Heart right ventricle (tissue), 16 donors: ENCODE data around the gene PRKACB. TPM values are rescaled to one million over a fixed set of nuclear protein-coding genes. Genes with fewer than 3 reads are reported as not detected.

Experiments used
- ATAC-seq, 8 donors: fragments of 200-7000 bp; cut with Tn5 transposase; one replicate each; pipeline ENCODE4 v1.9.1; 2020; ENCODE audit warnings: mild to moderate bottlenecking in 8 of 8, moderate library complexity in 8 of 8, moderate number of reproducible peaks in 1 of 8
- DNase-seq, 2 donors: peaks; one replicate each; pipeline ENCODE4 v3.0.0-alpha.2; 2020
- H3K27ac ChIP-seq, 10 donors: fragments of 200-600 bp; sonication (generic) in 2 of 10; one replicate each; pipeline versions ENCODE4 v1.5.0 to v1.8.0; 2020 to 2022; ENCODE audit warnings: mild to moderate bottlenecking in 3 of 10
- H3K27me3 ChIP-seq, 7 donors: fragments of 200-600 bp; one replicate each; pipeline ENCODE4 v1.8.0; 2021 to 2022; ENCODE audit warnings: mild to moderate bottlenecking in 2 of 7
- H3K36me3 ChIP-seq, 9 donors: fragments of 200-600 bp; sonication (generic) in 1 of 9; one replicate each; pipeline versions ENCODE4 v1.5.0 to v1.8.0; 2020 to 2022; ENCODE audit warnings: mild to moderate bottlenecking in 2 of 9
- H3K4me1 ChIP-seq, 9 donors: fragments of 200-600 bp; sonication (generic) in 1 of 9; one replicate each; pipeline versions ENCODE4 v1.5.0 to v1.8.0; 2020 to 2022; ENCODE audit warnings: mild to moderate bottlenecking in 4 of 9
- H3K4me3 ChIP-seq, 10 donors: fragments of 200-600 bp; sonication (generic) in 2 of 10; one replicate each; pipeline versions ENCODE4 v1.5.0 to v1.8.0; 2020 to 2022; ENCODE audit warnings: mild to moderate bottlenecking in 7 of 10, moderate library complexity in 2 of 10
- H3K9me3 ChIP-seq, 11 donors: fragments of 200-600 bp in 10 of 11; sonication (generic) in 2 of 11; one replicate each; pipeline versions ENCODE4 v1.5.0 to v1.8.0; 2013 to 2022; ENCODE audit warnings: mild to moderate bottlenecking in 2 of 11, control low read depth in 1 of 11, moderate library complexity in 1 of 11
- CTCF ChIP-seq, 9 donors: fragments of 200-600 bp; sonication (generic) in 2 of 9; IDR thresholded peaks; one replicate each; pipeline versions ENCODE4 v1.5.0 to v1.8.0; 2021 to 2022; ENCODE audit warnings: antibody characterized with exemption in 9 of 9, mild to moderate bottlenecking in 5 of 9, moderate library complexity in 1 of 9
- WGBS, 2 donors: extraction: QIAGEN DNeasy Blood & Tissue Kit; methylation state at CpG; one replicate each; pipeline ENCODE4 v1.1.7; 2013; ENCODE audit warnings: inconsistent platforms in 1 of 2; 5-methylcytosine and 5-hydroxymethylcytosine counted together
- intact Hi-C, 10 donors: fragments of 100-400 bp; cut with DNase I; formaldehyde crosslinking; loops; one replicate each; pipeline versions ENCODE4 v1.11.1 to v1.14.2; 2022
- polyA plus RNA-seq, 2 donors: library from polyadenylated mRNA; stranded (reverse); fragments of 200-250 nt; gene quantifications; one replicate each; pipeline ENCODE4 v1.2.3, GENCODE V29; 2013
- total RNA-seq, 10 donors: library from RNA; stranded (reverse); fragmentation: NEBNext Ultra II Directional in 3 of 10; extraction: Animal tissue kit (Norgen Biotek cat#: 25700) in 3 of 10; gene quantifications; one replicate each; pipeline versions ENCODE4 v1.2.1 to v1.2.4, GENCODE V29; 2021 to 2023
- donor health status: Arrhythmogenic right ventricular cardiomyopathy.
- donor health status: ischemic (EF 13 %, LVEDD 7.1; RV severe dilation, severe dysfunction).
- donor health status: healthy with polysubstance abuse.
- donor health status: DM: no; HTN: yes; CAD: no.
- donor health status: DM: no; HTN: no; CAD: no.
- donor health status: ischemic (EF 25% LVEDD 6.9; RV normal size, moderate dysfunction).
- donor health status: ischemic (EF 25% LVEDD 5.7; RV mildly dilated, moderate dysfunction).
- donor health status: healthy.
- donor health status: DM: yes; HTN: yes; CAD: no.
- donor health status: Ischemic cardiomyopathy.
- donor health status: ischemic (EF 35%, LVEDD 5.7; RV mildly dilated, moderate dysfunction).
- donor health status: nonischemic (EF 11% LVEDD 7.7; RV severe dilation, severe dysfunction).
- donor health status: DM: yes; HTN: yes; CAD: no.
- donor health status: PGD.
- donor health status: ischemic (EF 29% LVEDD 5.4; RV normal size, mild dysfunction).
- donor health status: nonischemic (EF 23%, LVEDD 6.1; RV moderate dilation, normal function).

PRKACB gene
- total and polyA plus RNA-seq, 12 donors: 6.4 to 49.1 (median 39.6) TPM

- intact Hi-C loops: no loop called here
- DNase-seq (no peak), ATAC-seq (no peak)
- Histone ChIP-seq H3K4me1 (peaks cover 0 to 21% (median 0%) of the 10 kb centered on the region in 9 donors), H3K27ac (no peak overlapping the region), H3K36me3 (no peaks in the 10 kb centered on the region), H3K4me3 (no peak overlapping the region), H3K9me3 (no peaks in the 10 kb centered on the region), H3K27me3 (no peaks in the 10 kb centered on the region)
- no peak for TF ChIP-seq CTCF (IDR thresholded peaks at IDR 0.05)
- 87 to 91% methylated on average over 3 of the region's 3 CpGs for WGBS, 2 donors
Observed at GRCh38 chr1:84155517-84155916, 11.4 kb downstream of the PRKACB start.

- DNase-seq: no peak
- Histone ChIP-seq H3K36me3 (no peaks in the 10 kb centered on the region), H3K4me1 (peaks cover 0 to 21% (median 0%) of the 10 kb centered on the region in 9 donors), H3K27me3 (no peaks in the 10 kb centered on the region), H3K9me3 (no peaks in the 10 kb centered on the region), H3K27ac (no peak overlapping the region), H3K4me3 (no peak overlapping the region)
- intact Hi-C loops: no loop called here
- 71 to 77% methylated on average over 2 of the region's 2 CpGs for WGBS, 2 donors
- TF ChIP-seq CTCF (IDR thresholded peaks at IDR 0.05): no peak
- peak in 2 of 8 donors; percentile 39 to 50 for ATAC-seq
Observed at GRCh38 chr1:84156210-84156621, 12.1 kb downstream of the PRKACB start.

GRCh38 chr1:84159533-84160240 lies 15.6 kb downstream of the PRKACB start:
- Histone ChIP-seq H3K4me1 (peaks cover 0 to 21% (median 0%) of the 10 kb centered on the region in 9 donors), H3K36me3 (no peaks in the 10 kb centered on the region), H3K27me3 (no peaks in the 10 kb centered on the region), H3K4me3 (no peak overlapping the region), H3K9me3 (no peaks in the 10 kb centered on the region), H3K27ac (no peak overlapping the region)
- ATAC-seq (no peak), DNase-seq (no peak)
- 77 to 83% methylated on average over 5 of the region's 5 CpGs for WGBS, 2 donors
- no peak for TF ChIP-seq CTCF (IDR thresholded peaks at IDR 0.05)
- intact Hi-C loops: no loop called here

- Histone ChIP-seq H3K27ac (no peak overlapping the region), H3K27me3 (no peaks in the 10 kb centered on the region), H3K4me3 (no peak overlapping the region), H3K4me1 (peaks cover 0 to 25% (median 8%) of the 10 kb centered on the region in 9 donors), H3K9me3 (no peaks in the 10 kb centered on the region), H3K36me3 (no peaks in the 10 kb centered on the region)
- TF ChIP-seq CTCF (IDR thresholded peaks at IDR 0.05): no peak
- no peak for DNase-seq
- 99% methylated on average over 2 of the region's 2 CpGs for WGBS, 2 donors
- ATAC-seq: no peak
- intact Hi-C loops: no loop called here
Observed at GRCh38 chr1:84162295-84162694, 18.2 kb downstream of the PRKACB start.
